K562 (cell line): Measurements from ENCODE around the gene TRAPPC8. TPM values are rescaled to one million over a fixed set of nuclear protein-coding genes. Genes with fewer than 3 reads are reported as not detected.
A peak's percentile ranks its signal among the peaks of the same experiment; 100 is the strongest.

ENCODE experiments used
- ELF4 ChIP-seq: fragments of 450-650 bp; formaldehyde crosslinking; IDR thresholded peaks from 2 replicates; pipeline ENCODE4 v1.4.0; 2022; ENCODE audit warnings: missing genetic modification characterization
- ERF ChIP-seq: fragments of 450-650 bp; formaldehyde crosslinking; IDR thresholded peaks from 2 replicates; pipeline ENCODE4 v1.4.0; 2020; ENCODE audit warnings: mild to moderate bottlenecking, mixed read lengths
- HDGF ChIP-seq: fragments of 450-650 bp; IDR thresholded peaks from 2 replicates; pipeline ENCODE4 v1.6.1; 2016
- KAT7 ChIP-seq: sonication (generic); formaldehyde crosslinking; IDR thresholded peaks from 2 replicates; pipeline ENCODE4 v1.8.0; 2022; ENCODE audit warnings: missing genetic modification reagents, mild to moderate bottlenecking, borderline replicate concordance
- polyA plus RNA-seq, 8 experiments: library from polyadenylated mRNA; depleted of rRNA in 4 of 8; stranded (reverse) in 5 of 8; unstranded in 3 of 8; fragments of >200 nt; fragmentation: Nextera tagmentation in 2 of 8; fragmentation: Illumina TruSeq in 1 of 8; extraction: Ambion mirVana in 2 of 8; extraction: Trizol in 1 of 8; gene quantifications; 2 replicates each; pipeline versions ENCODE4 v1.2.1 to v1.2.3, GENCODE V29; 2011 to 2014; ENCODE audit warnings: inconsistent platforms in 1 of 8, missing spikeins in 1 of 8
- total RNA-seq, 7 experiments: library from RNA; depleted of rRNA in 6 of 7; stranded (reverse); fragments of >200 nt in 6 of 7; fragmentation: Illumina TruSeq in 2 of 7; extraction: Trizol in 2 of 7; gene quantifications; 2 replicates each; pipeline versions ENCODE4 v1.2.1 to v1.2.3, GENCODE V29; 2011 to 2021; ENCODE audit warnings: low replicate concordance in 1 of 7
- TF ChIP-seq, protein P1 (sequence below): fragments of 450-650 bp; IDR thresholded peaks from 2 replicates; pipeline ENCODE4 v1.6.1; 2016; ENCODE audit warnings: mild to moderate bottlenecking, moderate library complexity
- TF ChIP-seq, protein P2 (sequence below), 3 experiments: fragments of 200-800 bp in 1 of 3; sonication (Bioruptor generic) in 1 of 3; sonication (generic) in 1 of 3; formaldehyde crosslinking in 1 of 3; IDR thresholded peaks; 2 replicates each; pipeline versions ENCODE4 v1.6.1 to v1.8.0; 2016 to 2022; ENCODE audit warnings: mild to moderate bottlenecking in 2 of 3, missing compliant biosample characterization in 2 of 3, missing genetic modification characterization in 2 of 3, missing genetic modification reagents in 1 of 3
- TF ChIP-seq, protein P3 (sequence below): fragments of 450-650 bp; IDR thresholded peaks from 2 replicates; pipeline ENCODE4 v1.6.1; 2017; ENCODE audit warnings: antibody characterized with exemption, mild to moderate bottlenecking
- TF ChIP-seq, protein P4 (sequence below): fragments of 250-450 bp; sonication (Bioruptor Pico); IDR thresholded peaks from 2 replicates; pipeline ENCODE4 v1.6.1; 2021; ENCODE audit warnings: mild to moderate bottlenecking

TRAPPC8 gene
- total and polyA plus RNA-seq, 9 of the 15 experiments (the other 6 are each of a cell fraction or from before 2014, with no cell fraction given), result 20.1 to 111 (median 35.6) TPM

DNA sequence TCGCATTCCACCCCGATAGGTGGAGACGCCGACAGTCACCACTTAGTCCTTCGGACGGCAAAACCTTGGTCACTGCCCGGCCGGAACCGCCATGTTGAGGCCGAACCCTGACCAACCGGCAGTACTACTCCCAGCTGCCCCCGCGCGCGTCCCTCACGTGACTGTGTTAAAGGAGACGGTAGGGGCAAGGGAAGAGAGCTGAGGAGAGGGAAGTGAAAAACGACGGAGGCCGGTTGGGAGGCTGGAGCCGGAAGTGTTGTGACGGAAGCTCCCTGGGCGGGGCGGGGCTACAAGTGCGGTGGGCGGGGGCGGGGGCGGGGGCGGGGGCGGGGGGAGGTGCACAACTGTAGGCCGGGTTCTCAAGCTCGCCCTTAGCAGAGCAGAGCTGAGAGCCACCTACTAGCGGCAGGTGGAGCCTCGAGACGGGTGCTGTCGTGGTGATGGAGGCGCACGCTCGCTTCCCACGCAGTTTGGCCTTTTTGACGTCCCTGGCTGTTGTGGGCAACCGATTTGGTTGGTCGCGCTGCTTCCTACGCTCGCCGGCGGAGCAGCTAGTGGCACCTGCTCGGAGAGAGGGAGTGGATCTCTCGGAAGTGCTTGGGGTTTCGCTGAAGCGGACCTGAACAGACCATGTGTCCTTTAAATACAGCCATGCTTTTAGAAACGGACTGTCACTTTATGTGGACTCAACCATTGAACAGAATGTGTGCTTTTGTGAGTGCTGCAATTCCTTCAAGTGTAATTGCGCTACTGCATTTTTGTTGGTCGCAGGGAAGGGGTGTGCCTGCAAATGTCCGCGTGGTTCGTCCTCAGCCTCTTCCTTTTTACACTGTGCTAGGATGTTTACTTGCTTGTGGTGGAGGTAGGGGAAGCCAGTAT is at the start of gene TRAPPC8 (continued):
- TF ChIP-seq, protein P1, sequence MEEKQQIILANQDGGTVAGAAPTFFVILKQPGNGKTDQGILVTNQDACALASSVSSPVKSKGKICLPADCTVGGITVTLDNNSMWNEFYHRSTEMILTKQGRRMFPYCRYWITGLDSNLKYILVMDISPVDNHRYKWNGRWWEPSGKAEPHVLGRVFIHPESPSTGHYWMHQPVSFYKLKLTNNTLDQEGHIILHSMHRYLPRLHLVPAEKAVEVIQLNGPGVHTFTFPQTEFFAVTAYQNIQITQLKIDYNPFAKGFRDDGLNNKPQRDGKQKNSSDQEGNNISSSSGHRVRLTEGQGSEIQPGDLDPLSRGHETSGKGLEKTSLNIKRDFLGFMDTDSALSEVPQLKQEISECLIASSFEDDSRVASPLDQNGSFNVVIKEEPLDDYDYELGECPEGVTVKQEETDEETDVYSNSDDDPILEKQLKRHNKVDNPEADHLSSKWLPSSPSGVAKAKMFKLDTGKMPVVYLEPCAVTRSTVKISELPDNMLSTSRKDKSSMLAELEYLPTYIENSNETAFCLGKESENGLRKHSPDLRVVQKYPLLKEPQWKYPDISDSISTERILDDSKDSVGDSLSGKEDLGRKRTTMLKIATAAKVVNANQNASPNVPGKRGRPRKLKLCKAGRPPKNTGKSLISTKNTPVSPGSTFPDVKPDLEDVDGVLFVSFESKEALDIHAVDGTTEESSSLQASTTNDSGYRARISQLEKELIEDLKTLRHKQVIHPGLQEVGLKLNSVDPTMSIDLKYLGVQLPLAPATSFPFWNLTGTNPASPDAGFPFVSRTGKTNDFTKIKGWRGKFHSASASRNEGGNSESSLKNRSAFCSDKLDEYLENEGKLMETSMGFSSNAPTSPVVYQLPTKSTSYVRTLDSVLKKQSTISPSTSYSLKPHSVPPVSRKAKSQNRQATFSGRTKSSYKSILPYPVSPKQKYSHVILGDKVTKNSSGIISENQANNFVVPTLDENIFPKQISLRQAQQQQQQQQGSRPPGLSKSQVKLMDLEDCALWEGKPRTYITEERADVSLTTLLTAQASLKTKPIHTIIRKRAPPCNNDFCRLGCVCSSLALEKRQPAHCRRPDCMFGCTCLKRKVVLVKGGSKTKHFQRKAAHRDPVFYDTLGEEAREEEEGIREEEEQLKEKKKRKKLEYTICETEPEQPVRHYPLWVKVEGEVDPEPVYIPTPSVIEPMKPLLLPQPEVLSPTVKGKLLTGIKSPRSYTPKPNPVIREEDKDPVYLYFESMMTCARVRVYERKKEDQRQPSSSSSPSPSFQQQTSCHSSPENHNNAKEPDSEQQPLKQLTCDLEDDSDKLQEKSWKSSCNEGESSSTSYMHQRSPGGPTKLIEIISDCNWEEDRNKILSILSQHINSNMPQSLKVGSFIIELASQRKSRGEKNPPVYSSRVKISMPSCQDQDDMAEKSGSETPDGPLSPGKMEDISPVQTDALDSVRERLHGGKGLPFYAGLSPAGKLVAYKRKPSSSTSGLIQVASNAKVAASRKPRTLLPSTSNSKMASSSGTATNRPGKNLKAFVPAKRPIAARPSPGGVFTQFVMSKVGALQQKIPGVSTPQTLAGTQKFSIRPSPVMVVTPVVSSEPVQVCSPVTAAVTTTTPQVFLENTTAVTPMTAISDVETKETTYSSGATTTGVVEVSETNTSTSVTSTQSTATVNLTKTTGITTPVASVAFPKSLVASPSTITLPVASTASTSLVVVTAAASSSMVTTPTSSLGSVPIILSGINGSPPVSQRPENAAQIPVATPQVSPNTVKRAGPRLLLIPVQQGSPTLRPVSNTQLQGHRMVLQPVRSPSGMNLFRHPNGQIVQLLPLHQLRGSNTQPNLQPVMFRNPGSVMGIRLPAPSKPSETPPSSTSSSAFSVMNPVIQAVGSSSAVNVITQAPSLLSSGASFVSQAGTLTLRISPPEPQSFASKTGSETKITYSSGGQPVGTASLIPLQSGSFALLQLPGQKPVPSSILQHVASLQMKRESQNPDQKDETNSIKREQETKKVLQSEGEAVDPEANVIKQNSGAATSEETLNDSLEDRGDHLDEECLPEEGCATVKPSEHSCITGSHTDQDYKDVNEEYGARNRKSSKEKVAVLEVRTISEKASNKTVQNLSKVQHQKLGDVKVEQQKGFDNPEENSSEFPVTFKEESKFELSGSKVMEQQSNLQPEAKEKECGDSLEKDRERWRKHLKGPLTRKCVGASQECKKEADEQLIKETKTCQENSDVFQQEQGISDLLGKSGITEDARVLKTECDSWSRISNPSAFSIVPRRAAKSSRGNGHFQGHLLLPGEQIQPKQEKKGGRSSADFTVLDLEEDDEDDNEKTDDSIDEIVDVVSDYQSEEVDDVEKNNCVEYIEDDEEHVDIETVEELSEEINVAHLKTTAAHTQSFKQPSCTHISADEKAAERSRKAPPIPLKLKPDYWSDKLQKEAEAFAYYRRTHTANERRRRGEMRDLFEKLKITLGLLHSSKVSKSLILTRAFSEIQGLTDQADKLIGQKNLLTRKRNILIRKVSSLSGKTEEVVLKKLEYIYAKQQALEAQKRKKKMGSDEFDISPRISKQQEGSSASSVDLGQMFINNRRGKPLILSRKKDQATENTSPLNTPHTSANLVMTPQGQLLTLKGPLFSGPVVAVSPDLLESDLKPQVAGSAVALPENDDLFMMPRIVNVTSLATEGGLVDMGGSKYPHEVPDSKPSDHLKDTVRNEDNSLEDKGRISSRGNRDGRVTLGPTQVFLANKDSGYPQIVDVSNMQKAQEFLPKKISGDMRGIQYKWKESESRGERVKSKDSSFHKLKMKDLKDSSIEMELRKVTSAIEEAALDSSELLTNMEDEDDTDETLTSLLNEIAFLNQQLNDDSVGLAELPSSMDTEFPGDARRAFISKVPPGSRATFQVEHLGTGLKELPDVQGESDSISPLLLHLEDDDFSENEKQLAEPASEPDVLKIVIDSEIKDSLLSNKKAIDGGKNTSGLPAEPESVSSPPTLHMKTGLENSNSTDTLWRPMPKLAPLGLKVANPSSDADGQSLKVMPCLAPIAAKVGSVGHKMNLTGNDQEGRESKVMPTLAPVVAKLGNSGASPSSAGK, result peak; percentile 99
- TF ChIP-seq HDGF (no peak), ERF (CRISPR knock-in tag) (peak; percentile 89; the same call in 1 of the 2 replicates), KAT7 (CRISPR knock-in tag) (no peak; the same call in 1 of the 2 replicates), ELF4 (CRISPR knock-in tag) (peak; percentile 47; the same call in 1 of the 2 replicates)
- TF ChIP-seq, protein P2, sequence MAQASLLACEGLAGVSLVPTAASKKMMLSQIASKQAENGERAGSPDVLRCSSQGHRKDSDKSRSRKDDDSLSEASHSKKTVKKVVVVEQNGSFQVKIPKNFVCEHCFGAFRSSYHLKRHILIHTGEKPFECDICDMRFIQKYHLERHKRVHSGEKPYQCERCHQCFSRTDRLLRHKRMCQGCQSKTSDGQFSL (CRISPR knock-in tag; IDR thresholded peaks at IDR 0.05), result peak; percentile 50; the same call in 1 of the 2 replicates
- TF ChIP-seq, protein P2 (tag; IDR thresholded peaks at IDR 0.05), result peak in 1 of 2 experiments; percentile 81; a peak in 2 of 4 replicates
- TF ChIP-seq, protein P3, sequence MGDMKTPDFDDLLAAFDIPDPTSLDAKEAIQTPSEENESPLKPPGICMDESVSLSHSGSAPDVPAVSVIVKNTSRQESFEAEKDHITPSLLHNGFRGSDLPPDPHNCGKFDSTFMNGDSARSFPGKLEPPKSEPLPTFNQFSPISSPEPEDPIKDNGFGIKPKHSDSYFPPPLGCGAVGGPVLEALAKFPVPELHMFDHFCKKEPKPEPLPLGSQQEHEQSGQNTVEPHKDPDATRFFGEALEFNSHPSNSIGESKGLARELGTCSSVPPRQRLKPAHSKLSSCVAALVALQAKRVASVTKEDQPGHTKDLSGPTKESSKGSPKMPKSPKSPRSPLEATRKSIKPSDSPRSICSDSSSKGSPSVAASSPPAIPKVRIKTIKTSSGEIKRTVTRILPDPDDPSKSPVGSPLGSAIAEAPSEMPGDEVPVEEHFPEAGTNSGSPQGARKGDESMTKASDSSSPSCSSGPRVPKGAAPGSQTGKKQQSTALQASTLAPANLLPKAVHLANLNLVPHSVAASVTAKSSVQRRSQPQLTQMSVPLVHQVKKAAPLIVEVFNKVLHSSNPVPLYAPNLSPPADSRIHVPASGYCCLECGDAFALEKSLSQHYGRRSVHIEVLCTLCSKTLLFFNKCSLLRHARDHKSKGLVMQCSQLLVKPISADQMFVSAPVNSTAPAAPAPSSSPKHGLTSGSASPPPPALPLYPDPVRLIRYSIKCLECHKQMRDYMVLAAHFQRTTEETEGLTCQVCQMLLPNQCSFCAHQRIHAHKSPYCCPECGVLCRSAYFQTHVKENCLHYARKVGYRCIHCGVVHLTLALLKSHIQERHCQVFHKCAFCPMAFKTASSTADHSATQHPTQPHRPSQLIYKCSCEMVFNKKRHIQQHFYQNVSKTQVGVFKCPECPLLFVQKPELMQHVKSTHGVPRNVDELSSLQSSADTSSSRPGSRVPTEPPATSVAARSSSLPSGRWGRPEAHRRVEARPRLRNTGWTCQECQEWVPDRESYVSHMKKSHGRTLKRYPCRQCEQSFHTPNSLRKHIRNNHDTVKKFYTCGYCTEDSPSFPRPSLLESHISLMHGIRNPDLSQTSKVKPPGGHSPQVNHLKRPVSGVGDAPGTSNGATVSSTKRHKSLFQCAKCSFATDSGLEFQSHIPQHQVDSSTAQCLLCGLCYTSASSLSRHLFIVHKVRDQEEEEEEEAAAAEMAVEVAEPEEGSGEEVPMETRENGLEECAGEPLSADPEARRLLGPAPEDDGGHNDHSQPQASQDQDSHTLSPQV, result peak; percentile 35; the same call in 1 of the 2 replicates
- TF ChIP-seq, protein P4, sequence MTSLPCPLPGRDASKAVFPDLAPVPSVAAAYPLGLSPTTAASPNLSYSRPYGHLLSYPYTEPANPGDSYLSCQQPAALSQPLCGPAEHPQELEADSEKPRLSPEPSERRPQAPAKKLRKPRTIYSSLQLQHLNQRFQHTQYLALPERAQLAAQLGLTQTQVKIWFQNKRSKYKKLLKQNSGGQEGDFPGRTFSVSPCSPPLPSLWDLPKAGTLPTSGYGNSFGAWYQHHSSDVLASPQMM (CRISPR knock-in tag), result no peak
